ENCODE data around the gene DDX1. TPM values are rescaled to one million over a fixed set of nuclear protein-coding genes. Genes with fewer than 3 reads are reported as not detected.

The DDX1 gene
- total RNA-seq, 1 donor from 2014 or later, result 255 TPM

- H3K27me3 Mint-ChIP-seq (ENCODE audit: unreplicated experiment), result peaks cover 2% of the 10 kb centered on the region
- DNase-seq, result no peak
- no peaks in the 10 kb centered on the region for H3K36me3 Mint-ChIP-seq (ENCODE audit: unreplicated experiment)
- peaks cover under 1% of the 10 kb centered on the region for H3K4me1 Mint-ChIP-seq (ENCODE audit: low read depth, unreplicated experiment)
- no peak for TF ChIP-seq CTCF (IDR thresholded peaks at IDR 0.05; ENCODE audit: partially characterized antibody, unreplicated experiment)
- no peak overlapping the region for H3K27ac Mint-ChIP-seq (ENCODE audit: unreplicated experiment)
- no peaks in the 10 kb centered on the region for H3K9me3 Mint-ChIP-seq (ENCODE audit: unreplicated experiment)
- no peak overlapping the region for H3K4me3 Mint-ChIP-seq (ENCODE audit: unreplicated experiment)
Measured at GRCh38 chr2:15554525-15555218, 37.0 kb upstream of the DDX1 start.

GRCh38 chr2:15555760-15556193, 35.9 kb upstream of the DDX1 start:
- no peaks in the 10 kb centered on the region for H3K36me3 Mint-ChIP-seq (ENCODE audit: unreplicated experiment)
- H3K4me1 Mint-ChIP-seq (ENCODE audit: low read depth, unreplicated experiment), result peaks cover 3% of the 10 kb centered on the region
- TF ChIP-seq CTCF (IDR thresholded peaks at IDR 0.05; ENCODE audit: partially characterized antibody, unreplicated experiment), result no peak
- H3K27ac Mint-ChIP-seq (ENCODE audit: unreplicated experiment), result no peak overlapping the region
- no peaks in the 10 kb centered on the region for H3K9me3 Mint-ChIP-seq (ENCODE audit: unreplicated experiment)
- DNase-seq, result no peak
- H3K4me3 Mint-ChIP-seq (ENCODE audit: unreplicated experiment), result no peak overlapping the region
- H3K27me3 Mint-ChIP-seq (ENCODE audit: unreplicated experiment), result peaks cover 3% of the 10 kb centered on the region

GRCh38 chr2:15556311-15556930, 35.2 kb upstream of the DDX1 start:
- H3K27ac Mint-ChIP-seq (ENCODE audit: unreplicated experiment), result no peak overlapping the region
- peaks cover 4% of the 10 kb centered on the region for H3K4me1 Mint-ChIP-seq (ENCODE audit: low read depth, unreplicated experiment)
- no peak overlapping the region for H3K4me3 Mint-ChIP-seq (ENCODE audit: unreplicated experiment)
- no peaks in the 10 kb centered on the region for H3K36me3 Mint-ChIP-seq (ENCODE audit: unreplicated experiment)
- H3K9me3 Mint-ChIP-seq (ENCODE audit: unreplicated experiment), result peaks cover 3% of the 10 kb centered on the region
- H3K27me3 Mint-ChIP-seq (ENCODE audit: unreplicated experiment), result peaks cover 5% of the 10 kb centered on the region
- no peak for TF ChIP-seq CTCF (IDR thresholded peaks at IDR 0.05; ENCODE audit: partially characterized antibody, unreplicated experiment)
- no peak for DNase-seq

- H3K36me3 Mint-ChIP-seq (ENCODE audit: unreplicated experiment), result no peaks in the 10 kb centered on the region
- H3K4me3 Mint-ChIP-seq (ENCODE audit: unreplicated experiment), result no peak overlapping the region
- peaks cover 11% of the 10 kb centered on the region for H3K4me1 Mint-ChIP-seq (ENCODE audit: low read depth, unreplicated experiment)
- H3K27ac Mint-ChIP-seq (ENCODE audit: unreplicated experiment), result no peak overlapping the region
- peaks cover 5% of the 10 kb centered on the region for H3K27me3 Mint-ChIP-seq (ENCODE audit: unreplicated experiment)
- TF ChIP-seq CTCF (IDR thresholded peaks at IDR 0.05; ENCODE audit: partially characterized antibody, unreplicated experiment), result no peak
- peaks cover 4% of the 10 kb centered on the region for H3K9me3 Mint-ChIP-seq (ENCODE audit: unreplicated experiment)
- no peak for DNase-seq
Measured at GRCh38 chr2:15557887-15558311, 33.8 kb upstream of the DDX1 start.

Data from glutamatergic neuron (in vitro differentiated cells).